ENCODE measurements around the gene ZNF66. TPM values are rescaled to one million over a fixed set of nuclear protein-coding genes. Genes with fewer than 3 reads are reported as not detected.

Gene ZNF66
- total RNA-seq, 6 donors from 2014 or later = 3.8 to 35.6 (median 7.8) TPM

DNA sequence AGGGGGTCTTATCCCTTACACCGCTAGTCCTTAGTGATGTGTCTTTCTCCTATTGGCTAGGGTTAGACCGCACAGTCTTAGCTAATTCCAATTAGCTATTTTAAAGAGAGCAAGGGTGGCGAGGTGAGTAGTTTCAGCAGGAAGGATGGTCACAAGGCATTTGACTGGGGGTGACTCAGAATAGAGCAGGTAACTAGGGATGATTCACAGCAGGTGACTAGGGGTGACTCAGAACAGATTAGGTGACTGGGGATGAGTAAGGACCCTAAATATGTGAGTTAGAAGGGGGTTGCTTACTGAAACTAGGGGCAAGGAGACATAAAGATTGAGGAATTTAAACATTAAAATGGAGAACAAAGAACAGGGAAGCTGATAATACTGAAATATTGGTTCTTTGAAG lies 64.3 kb downstream of the ZNF66 start:
- ATAC-seq (ENCODE audit: low FRiP score in 2 of 2) = no peak
- H3K27ac ChIP-seq = no peak overlapping the region
- TF ChIP-seq POLR2A (IDR thresholded peaks at IDR 0.05) = no peak
- TF ChIP-seq EP300 (IDR thresholded peaks at IDR 0.05) = no peak
- TF ChIP-seq, protein P1, sequence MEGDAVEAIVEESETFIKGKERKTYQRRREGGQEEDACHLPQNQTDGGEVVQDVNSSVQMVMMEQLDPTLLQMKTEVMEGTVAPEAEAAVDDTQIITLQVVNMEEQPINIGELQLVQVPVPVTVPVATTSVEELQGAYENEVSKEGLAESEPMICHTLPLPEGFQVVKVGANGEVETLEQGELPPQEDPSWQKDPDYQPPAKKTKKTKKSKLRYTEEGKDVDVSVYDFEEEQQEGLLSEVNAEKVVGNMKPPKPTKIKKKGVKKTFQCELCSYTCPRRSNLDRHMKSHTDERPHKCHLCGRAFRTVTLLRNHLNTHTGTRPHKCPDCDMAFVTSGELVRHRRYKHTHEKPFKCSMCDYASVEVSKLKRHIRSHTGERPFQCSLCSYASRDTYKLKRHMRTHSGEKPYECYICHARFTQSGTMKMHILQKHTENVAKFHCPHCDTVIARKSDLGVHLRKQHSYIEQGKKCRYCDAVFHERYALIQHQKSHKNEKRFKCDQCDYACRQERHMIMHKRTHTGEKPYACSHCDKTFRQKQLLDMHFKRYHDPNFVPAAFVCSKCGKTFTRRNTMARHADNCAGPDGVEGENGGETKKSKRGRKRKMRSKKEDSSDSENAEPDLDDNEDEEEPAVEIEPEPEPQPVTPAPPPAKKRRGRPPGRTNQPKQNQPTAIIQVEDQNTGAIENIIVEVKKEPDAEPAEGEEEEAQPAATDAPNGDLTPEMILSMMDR (IDR thresholded peaks at IDR 0.05) = no peak
- TF ChIP-seq POLR2AphosphoS5 (IDR thresholded peaks at IDR 0.05) = no peak
- no peaks in the 10 kb centered on the region for H3K27me3 ChIP-seq
- no peak overlapping the region for H3K4me3 ChIP-seq
- no peaks in the 10 kb centered on the region for H3K4me1 ChIP-seq
- no peaks in the 10 kb centered on the region for H3K36me3 ChIP-seq
- 95% methylated on average over 3 of the region's 3 CpGs for WGBS, 2 donors
- DNase-seq = no peak
- peaks cover 5 to 74% (median 48%) of the 10 kb centered on the region in 4 donors for H3K9me3 ChIP-seq

Other genes with a start within 250 kb of the ZNF66 start
- gene ZNF737, start 210.5 kb upstream of the ZNF66 start, total RNA-seq = 10 to 100 TPM in 5 of 6 donors, 1 to 10 TPM in 1; 7.2 to 33.5 (median 12.7) TPM
- gene ZNF626, start 114.7 kb upstream of the ZNF66 start, total RNA-seq = 10 to 100 TPM in 1 of 6 donors, 1 to 10 TPM in 5; 5.2 to 11.5 (median 8.6) TPM
- gene ZNF85, start 146.9 kb downstream of the ZNF66 start, total RNA-seq = 1 to 10 TPM; 3.0 to 8.1 (median 5.3) TPM
- gene ZNF430, start 244.4 kb downstream of the ZNF66 start, total RNA-seq = 10 to 100 TPM in 5 of 6 donors, 1 to 10 TPM in 1; 7.9 to 15.6 (median 13.1) TPM